ENCODE results near the gene NBDY.

GRCh38 chrX:56758456-56758855, 29.4 kb downstream of the NBDY start:
- TF ChIP-seq EZH2 (IDR thresholded peaks at IDR 0.05) (no peak), POLR2AphosphoS5 (IDR thresholded peaks at IDR 0.05; ENCODE audit: borderline replicate concordance, low read depth, low read length) (no peak)

Data from SK-N-MC (cell line).